SK-N-SH (cell line): ENCODE data around the gene CFAP206. TPM values are rescaled to one million over a fixed set of nuclear protein-coding genes. Genes with fewer than 3 reads are reported as not detected.

ENCODE experiments used
- CTCF ChIA-PET: fragments of 300-600, 350-600 bp; formaldehyde crosslinking; extraction: SDS; loops from one replicate; lab custom pipeline; 2021; lab: Yijun Ruan, JAX
- POLR2A ChIA-PET: fragments of 350-600 bp; sonication (Branson Sonifier 250); formaldehyde crosslinking; extraction: SDS; loops from one replicate; lab custom pipeline; 2020; ENCODE audit warnings: antibody characterized with exemption, inconsistent platforms; lab: Yijun Ruan, JAX
- DNase-seq: peaks from one replicate; pipeline ENCODE4 v3.0.0; 2012
- H2AFZ ChIP-seq: fragments of 200-600 bp; sonication (generic); 2 replicates; pipeline ENCODE4 v1.8.1; 2016; ENCODE audit warnings: antibody characterized with exemption, mild to moderate bottlenecking, low read depth
- H3F3A ChIP-seq: fragments of 200-600 bp; sonication (generic); replicated peaks from 2 replicates; pipeline ENCODE3; 2016; ENCODE audit warnings: antibody characterized with exemption, mild to moderate bottlenecking; ENCODE audit not compliant: insufficient read depth
- H3K27ac ChIP-seq, 2 experiments: fragments of 200-500 bp in 1 of 2; fragments of 200-600 bp in 1 of 2; sonication (Bioruptor generic) in 1 of 2; sonication (generic), shearing (Covaris generic) in 1 of 2; 2 replicates each; pipeline versions ENCODE4 v1.5.1 to v1.6.1; 2014 to 2016; ENCODE audit warnings: low read depth in 2 of 2, inconsistent platforms in 1 of 2, low read length in 1 of 2, mild to moderate bottlenecking in 1 of 2, mixed read lengths in 1 of 2
- H3K27me3 ChIP-seq: fragments of 200-600 bp; sonication (generic), shearing (Covaris generic); 2 replicates; pipeline ENCODE4 v1.6.1; 2016; ENCODE audit warnings: mixed run types; ENCODE audit not compliant: insufficient read depth
- H3K36me3 ChIP-seq, 2 experiments: fragments of 200-500 bp in 1 of 2; fragments of 200-600 bp in 1 of 2; sonication (Bioruptor generic) in 1 of 2; sonication (generic) in 1 of 2; replicated peaks in 1 of 2; 2 replicates each; pipeline versions ENCODE3 to v1.5.1; 2014 to 2016; ENCODE audit warnings: low read length in 1 of 2, mild to moderate bottlenecking in 1 of 2; ENCODE audit not compliant: insufficient read depth in 2 of 2, control insufficient read depth in 1 of 2
- H3K4me1 ChIP-seq, 2 experiments: fragments of 200-500 bp in 1 of 2; fragments of 200-600 bp in 1 of 2; sonication (Bioruptor generic) in 1 of 2; sonication (generic), shearing (Covaris generic) in 1 of 2; 2 replicates each; pipeline versions ENCODE4 v1.5.1 to v1.6.1; 2014 to 2016; ENCODE audit warnings: low read depth in 1 of 2, low read length in 1 of 2, mixed run types in 1 of 2; ENCODE audit not compliant: insufficient read depth in 2 of 2, control insufficient read depth in 1 of 2
- H3K4me2 ChIP-seq: fragments of 200-600 bp; sonication (generic), shearing (Covaris generic); 2 replicates; pipeline ENCODE4 v1.6.1; 2017; ENCODE audit warnings: mixed run types
- H3K4me3 ChIP-seq, 2 experiments: fragments of 200-500 bp in 1 of 2; fragments of 200-600 bp in 1 of 2; sonication (Bioruptor generic) in 1 of 2; sonication (generic), shearing (Covaris generic) in 1 of 2; 2 replicates each; pipeline versions ENCODE4 v1.5.1 to v1.8.1; 2014 to 2016; ENCODE audit warnings: low read depth in 2 of 2, inconsistent platforms in 1 of 2, low read length in 1 of 2, mild to moderate bottlenecking in 1 of 2, mixed read lengths in 1 of 2, moderate library complexity in 1 of 2
- H3K79me2 ChIP-seq: fragments of 200-600 bp; sonication (generic); 2 replicates; pipeline ENCODE4 v1.8.1; 2017; ENCODE audit warnings: mild to moderate bottlenecking; ENCODE audit not compliant: insufficient read depth
- H3K9ac ChIP-seq: fragments of 200-600 bp; sonication (generic); 2 replicates; pipeline ENCODE4 v1.6.1; 2017; ENCODE audit warnings: mixed run types
- H3K9me2 ChIP-seq: fragments of 200-600 bp; sonication (generic); 2 replicates; pipeline ENCODE4 v1.6.1; 2017; ENCODE audit warnings: mixed run types
- H3K9me3 ChIP-seq: fragments of 200-600 bp; sonication (generic); 2 replicates; pipeline ENCODE4 v1.6.1; 2017; ENCODE audit warnings: mixed run types, mild to moderate bottlenecking, moderate library complexity
- H4K20me1 ChIP-seq: fragments of 200-600 bp; sonication (generic); 2 replicates; pipeline ENCODE4 v1.6.1; 2017; ENCODE audit warnings: mild to moderate bottlenecking, mixed run types; ENCODE audit not compliant: insufficient read depth
- CHD2 ChIP-seq: fragments of 150-350 bp; IDR thresholded peaks from 2 replicates; pipeline ENCODE4 v1.6.1; 2018; ENCODE audit warnings: low read length; ENCODE audit not compliant: partially characterized antibody
- EP300 ChIP-seq, 2 experiments: IDR thresholded peaks; 2 replicates each; pipeline versions ENCODE4 v1.4.0 to v1.6.1; 2012; ENCODE audit warnings: borderline replicate concordance in 1 of 2, low read depth in 1 of 2, low read length in 1 of 2
- EZH2phosphoT487 ChIP-seq: fragments of 200-600 bp; sonication (generic); IDR thresholded peaks from 2 replicates; pipeline ENCODE4 v1.6.1; 2017; ENCODE audit warnings: low read depth, mixed run types, mild to moderate bottlenecking, antibody characterized with exemption, moderate library complexity, borderline replicate concordance
- FOXJ3 ChIP-seq: sonication (generic); formaldehyde crosslinking; IDR thresholded peaks from 2 replicates; pipeline ENCODE4 v1.5.1; 2020; ENCODE audit warnings: mild to moderate bottlenecking, missing genetic modification reagents
- GABPA ChIP-seq: IDR thresholded peaks from 2 replicates; pipeline ENCODE4 v1.4.0; 2012; ENCODE audit warnings: low read depth, mild to moderate bottlenecking
- GATA2 ChIP-seq: sonication (generic); formaldehyde crosslinking; IDR thresholded peaks from 2 replicates; pipeline ENCODE4 v1.5.0; 2020; ENCODE audit warnings: mild to moderate bottlenecking, missing genetic modification reagents
- MEF2A ChIP-seq: IDR thresholded peaks from 2 replicates; pipeline ENCODE4 v1.4.0; 2012; ENCODE audit warnings: low read depth, borderline replicate concordance
- NFIC ChIP-seq: IDR thresholded peaks from 2 replicates; pipeline ENCODE4 v1.4.0; 2012; ENCODE audit warnings: borderline replicate concordance
- NRF1 ChIP-seq: IDR thresholded peaks from 2 replicates; pipeline ENCODE4 v1.6.1; 2012; ENCODE audit warnings: low read depth, mild to moderate bottlenecking, low read length
- POLR2AphosphoS5 ChIP-seq: IDR thresholded peaks from 2 replicates; pipeline ENCODE4 v1.6.1; 2012; ENCODE audit warnings: low read depth, low read length
- RAD21 ChIP-seq: IDR thresholded peaks from 2 replicates; pipeline ENCODE4 v1.6.1; 2012; ENCODE audit warnings: mild to moderate bottlenecking, low read length
- RFX5 ChIP-seq: IDR thresholded peaks from 2 replicates; pipeline ENCODE4 v1.6.1; 2012; ENCODE audit warnings: mild to moderate bottlenecking, improper control_type of control experiment, low read length
- RXRA ChIP-seq: IDR thresholded peaks from 2 replicates; pipeline ENCODE4 v1.4.0; 2012; ENCODE audit warnings: low read depth, mild to moderate bottlenecking, borderline replicate concordance
- SIN3A ChIP-seq: IDR thresholded peaks from 2 replicates; pipeline ENCODE4 v1.6.1; 2012; ENCODE audit warnings: low read depth, mild to moderate bottlenecking, low read length, moderate library complexity, borderline replicate concordance
- TAF1 ChIP-seq: IDR thresholded peaks from 2 replicates; pipeline ENCODE4 v1.6.1; 2012; ENCODE audit warnings: low read depth, mild to moderate bottlenecking, low read length, moderate library complexity, borderline replicate concordance
- TCF12 ChIP-seq: IDR thresholded peaks from 2 replicates; pipeline ENCODE4 v1.4.0; 2012
- TEAD4 ChIP-seq: IDR thresholded peaks from 2 replicates; pipeline ENCODE4 v1.4.0; 2012; ENCODE audit warnings: mild to moderate bottlenecking, borderline replicate concordance; ENCODE audit not compliant: insufficient read depth
- USF1 ChIP-seq: IDR thresholded peaks from 2 replicates; pipeline ENCODE4 v1.4.0; 2012; ENCODE audit warnings: low read depth, borderline replicate concordance
- YY1 ChIP-seq: IDR thresholded peaks from 2 replicates; pipeline ENCODE4 v1.4.0; 2012; ENCODE audit warnings: low read depth, mild to moderate bottlenecking
- WGBS: methylation state at CpG from one replicate; pipeline ENCODE4 v1.1.6; 2017; ENCODE audit warnings: low lambda C conversion rate; 5-methylcytosine and 5-hydroxymethylcytosine counted together
- polyA plus RNA-seq, 3 experiments: library from polyadenylated mRNA; depleted of rRNA; stranded (reverse); fragments of >200 nt; gene quantifications; 2 replicates each; pipeline ENCODE4 v1.2.3, GENCODE V29; 2012
- TF ChIP-seq, protein P1 (sequence below): IDR thresholded peaks from 2 replicates; pipeline ENCODE4 v1.4.0; 2012; ENCODE audit warnings: low read depth
- TF ChIP-seq, protein P2 (sequence below): IDR thresholded peaks from 2 replicates; pipeline ENCODE4 v1.4.0; 2012; ENCODE audit warnings: low read depth, borderline replicate concordance
- TF ChIP-seq, protein P3 (sequence below): fragments of 150-350 bp; IDR thresholded peaks from 2 replicates; pipeline ENCODE4 v1.6.1; 2017; ENCODE audit warnings: antibody characterized with exemption, low read length, low read depth, borderline replicate concordance

CFAP206 gene
- polyA plus RNA-seq, 1 of the 3 experiments (the other 2 are of a cell fraction) = 0.46 TPM

DNA sequence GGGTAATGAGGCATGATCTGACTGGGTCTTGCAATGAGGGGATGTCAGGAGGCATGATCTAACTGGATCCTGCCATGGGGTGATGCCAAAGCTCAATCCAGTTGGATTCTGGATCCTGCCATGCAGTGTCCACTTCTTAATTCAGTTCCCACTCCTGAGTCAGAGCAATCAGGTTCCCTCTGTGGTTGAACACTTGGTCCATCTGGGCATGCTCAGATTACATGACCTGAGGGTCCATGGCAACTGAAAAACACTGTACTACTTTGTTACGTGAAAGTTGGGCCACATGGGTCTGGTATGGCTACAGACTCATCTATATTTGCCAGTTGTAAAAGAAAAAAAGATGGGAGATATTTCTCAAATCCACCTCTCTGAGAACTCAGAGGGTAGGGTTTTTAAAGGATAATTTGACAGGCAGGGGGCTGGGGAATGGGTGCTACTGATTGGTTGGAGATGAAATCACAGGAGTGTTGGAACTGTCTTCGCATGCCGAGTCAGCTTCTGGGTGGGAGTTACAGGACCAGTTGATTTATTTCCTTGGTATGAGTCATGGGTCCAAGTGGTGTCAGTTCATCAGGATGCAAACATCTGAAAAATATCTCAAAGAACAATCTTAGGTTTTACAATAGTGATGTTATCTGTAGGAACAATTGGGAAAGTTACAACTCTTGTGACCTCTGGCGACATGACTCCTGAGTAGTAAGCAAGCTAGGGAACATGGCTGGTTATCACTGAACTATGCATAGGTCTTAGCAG is 41.5 kb upstream of the CFAP206 start (continued):
- no peak for TF ChIP-seq TEAD4
- TF ChIP-seq EP300 (IDR thresholded peaks at IDR 0.05; ENCODE audit: borderline replicate concordance in 1 of 2, low read depth in 1 of 2, low read length in 1 of 2) = no peak
- TF ChIP-seq MEF2A = no peak
- TF ChIP-seq NRF1 = no peak
- no peak for TF ChIP-seq GABPA
- no peak for TF ChIP-seq USF1
- TF ChIP-seq TAF1 = no peak
- no peak for TF ChIP-seq NFIC
- TF ChIP-seq EZH2phosphoT487 = no peak
- no peak for TF ChIP-seq RFX5
- TF ChIP-seq, protein P1, sequence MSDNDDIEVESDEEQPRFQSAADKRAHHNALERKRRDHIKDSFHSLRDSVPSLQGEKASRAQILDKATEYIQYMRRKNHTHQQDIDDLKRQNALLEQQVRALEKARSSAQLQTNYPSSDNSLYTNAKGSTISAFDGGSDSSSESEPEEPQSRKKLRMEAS = no peak
- TF ChIP-seq TCF12 = no peak
- TF ChIP-seq SIN3A = no peak
- TF ChIP-seq, all 33 proteins: peak for 0

GRCh38 chr6:87366899-87367298 is 40.9 kb upstream of the CFAP206 start:
- ChIA-PET POLR2A (no interaction called here), CTCF (no interaction called here)
- H3K9me3 ChIP-seq = no peaks in the 10 kb centered on the region
- WGBS = 58% methylated on average over 3 of the region's 3 CpGs
- no peak overlapping the region for H3K27ac ChIP-seq
- no peaks in the 10 kb centered on the region for H3K79me2 ChIP-seq
- H3K27me3 ChIP-seq = no peaks in the 10 kb centered on the region
- no peaks in the 10 kb centered on the region for H3K9me2 ChIP-seq
- no peaks in the 10 kb centered on the region for H3F3A ChIP-seq
- no peaks in the 10 kb centered on the region for H3K36me3 ChIP-seq
- no peak overlapping the region for H2AFZ ChIP-seq
- no peak overlapping the region for H3K4me3 ChIP-seq
- no peak overlapping the region for H3K4me2 ChIP-seq
- H3K4me1 ChIP-seq = no peaks in the 10 kb centered on the region; a peak in 2 of 4 replicates
- DNase-seq = no peak
- H3K9ac ChIP-seq = no peak overlapping the region
- H4K20me1 ChIP-seq = no peaks in the 10 kb centered on the region
- TF ChIP-seq RAD21 (no peak), YY1 (no peak), POLR2AphosphoS5 (no peak), TAF1 (no peak), GATA2 (no peak), CHD2 (no peak), FOXJ3 (CRISPR knock-in tag) (no peak), MEF2A (no peak), RXRA (no peak), TEAD4 (no peak)
- TF ChIP-seq, protein P2, sequence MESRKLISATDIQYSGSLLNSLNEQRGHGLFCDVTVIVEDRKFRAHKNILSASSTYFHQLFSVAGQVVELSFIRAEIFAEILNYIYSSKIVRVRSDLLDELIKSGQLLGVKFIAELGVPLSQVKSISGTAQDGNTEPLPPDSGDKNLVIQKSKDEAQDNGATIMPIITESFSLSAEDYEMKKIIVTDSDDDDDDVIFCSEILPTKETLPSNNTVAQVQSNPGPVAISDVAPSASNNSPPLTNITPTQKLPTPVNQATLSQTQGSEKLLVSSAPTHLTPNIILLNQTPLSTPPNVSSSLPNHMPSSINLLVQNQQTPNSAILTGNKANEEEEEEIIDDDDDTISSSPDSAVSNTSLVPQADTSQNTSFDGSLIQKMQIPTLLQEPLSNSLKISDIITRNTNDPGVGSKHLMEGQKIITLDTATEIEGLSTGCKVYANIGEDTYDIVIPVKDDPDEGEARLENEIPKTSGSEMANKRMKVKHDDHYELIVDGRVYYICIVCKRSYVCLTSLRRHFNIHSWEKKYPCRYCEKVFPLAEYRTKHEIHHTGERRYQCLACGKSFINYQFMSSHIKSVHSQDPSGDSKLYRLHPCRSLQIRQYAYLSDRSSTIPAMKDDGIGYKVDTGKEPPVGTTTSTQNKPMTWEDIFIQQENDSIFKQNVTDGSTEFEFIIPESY = no peak
- TF ChIP-seq, protein P3, sequence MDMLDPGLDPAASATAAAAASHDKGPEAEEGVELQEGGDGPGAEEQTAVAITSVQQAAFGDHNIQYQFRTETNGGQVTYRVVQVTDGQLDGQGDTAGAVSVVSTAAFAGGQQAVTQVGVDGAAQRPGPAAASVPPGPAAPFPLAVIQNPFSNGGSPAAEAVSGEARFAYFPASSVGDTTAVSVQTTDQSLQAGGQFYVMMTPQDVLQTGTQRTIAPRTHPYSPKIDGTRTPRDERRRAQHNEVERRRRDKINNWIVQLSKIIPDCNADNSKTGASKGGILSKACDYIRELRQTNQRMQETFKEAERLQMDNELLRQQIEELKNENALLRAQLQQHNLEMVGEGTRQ = no peak
